Gastrocnemius medialis (tissue), 4 donors: ENCODE measurements around the gene FRMD3. TPM values are rescaled to one million over a fixed set of nuclear protein-coding genes. Genes with fewer than 3 reads are reported as not detected.

Experiments used
- ATAC-seq, 2 donors: fragments of 150-250 bp; one replicate each; pipeline ENCODE4 v1.9.1; 2016
- DNase-seq, 2 donors: peaks; one replicate each; pipeline ENCODE4 v3.0.0-alpha.2; 2019
- H3K27ac ChIP-seq, 4 donors: fragments of 200-600 bp; sonication (generic); 1 replicate in 1 of 4; 2 replicates in 3 of 4; pipeline ENCODE4 v1.5.1; 2016 to 2018; ENCODE audit warnings: mild to moderate bottlenecking in 2 of 4, moderate library complexity in 1 of 4
- H3K27me3 ChIP-seq, 3 donors: fragments of 200-600 bp; sonication (generic) in 2 of 3; 1 replicate in 1 of 3; 2 replicates in 2 of 3; pipeline versions ENCODE4 v1.5.1 to v1.6.0; 2016 to 2019; ENCODE audit warnings: mild to moderate bottlenecking in 1 of 3, moderate library complexity in 1 of 3
- H3K36me3 ChIP-seq, 2 donors: fragments of 200-600 bp; sonication (generic) in 1 of 2; one replicate each; pipeline ENCODE4 v1.5.1; 2017 to 2018
- H3K4me1 ChIP-seq, 2 donors: fragments of 200-600 bp; sonication (generic) in 1 of 2; one replicate each; pipeline ENCODE4 v1.5.1; 2016 to 2017; ENCODE audit warnings: mild to moderate bottlenecking in 2 of 2
- H3K4me3 ChIP-seq, 4 donors: fragments of 200-600 bp; sonication (generic) in 3 of 4; 1 replicate in 1 of 4; 2 replicates in 3 of 4; pipeline ENCODE4 v1.5.1; 2016 to 2019; ENCODE audit warnings: mild to moderate bottlenecking in 2 of 4
- H3K9me3 ChIP-seq, 3 donors: fragments of 200-600 bp; sonication (generic) in 2 of 3; 1 replicate in 1 of 3; 2 replicates in 2 of 3; pipeline ENCODE4 v1.5.1; 2016 to 2019
- POLR2A ChIP-seq, 2 donors: fragments of 450-650 bp; IDR thresholded peaks; one replicate each; pipeline ENCODE4 v1.6.1; 2017; ENCODE audit warnings: antibody characterized with exemption in 2 of 2, mild to moderate bottlenecking in 2 of 2, moderate library complexity in 2 of 2
- in situ Hi-C, 4 donors: fragments of 200-750 bp; cut with MboI; loops; one replicate each; pipeline versions ENCODE4 v1.15.0 to v1.8.0; 2017; ENCODE audit warnings: low sequenced_read_pairs in 4 of 4
- intact Hi-C: fragments of 100-400 bp; cut with DNase I; formaldehyde crosslinking; loops from one replicate; pipeline ENCODE4 v1.15.1; 2023; ENCODE audit warnings: low total_unique reads
- total RNA-seq, 4 donors: library from RNA; depleted of rRNA; stranded (reverse); fragments of >200 nt; gene quantifications; one replicate each; pipeline versions ENCODE4 v1.1.0 to v1.2.3, GENCODE V29; 2016
- TF ChIP-seq, protein P1 (sequence below), 5 experiments: fragments of 450-650 bp in 3 of 5; fragments of 200-600 bp in 2 of 5; sonication (generic) in 2 of 5; IDR thresholded peaks in 4 of 5; conservative IDR thresholded peaks in 1 of 5; 1 replicate in 4 of 5; 2 replicates in 1 of 5; pipeline ENCODE4 v1.5.1; 2016 to 2019; ENCODE audit warnings: antibody characterized with exemption in 5 of 5, mild to moderate bottlenecking in 3 of 5, moderate library complexity in 3 of 5

The FRMD3 gene
- total RNA-seq, 4 donors from 2014 or later = 62.3 to 120 (median 94.6) TPM

- TF ChIP-seq, protein P1, sequence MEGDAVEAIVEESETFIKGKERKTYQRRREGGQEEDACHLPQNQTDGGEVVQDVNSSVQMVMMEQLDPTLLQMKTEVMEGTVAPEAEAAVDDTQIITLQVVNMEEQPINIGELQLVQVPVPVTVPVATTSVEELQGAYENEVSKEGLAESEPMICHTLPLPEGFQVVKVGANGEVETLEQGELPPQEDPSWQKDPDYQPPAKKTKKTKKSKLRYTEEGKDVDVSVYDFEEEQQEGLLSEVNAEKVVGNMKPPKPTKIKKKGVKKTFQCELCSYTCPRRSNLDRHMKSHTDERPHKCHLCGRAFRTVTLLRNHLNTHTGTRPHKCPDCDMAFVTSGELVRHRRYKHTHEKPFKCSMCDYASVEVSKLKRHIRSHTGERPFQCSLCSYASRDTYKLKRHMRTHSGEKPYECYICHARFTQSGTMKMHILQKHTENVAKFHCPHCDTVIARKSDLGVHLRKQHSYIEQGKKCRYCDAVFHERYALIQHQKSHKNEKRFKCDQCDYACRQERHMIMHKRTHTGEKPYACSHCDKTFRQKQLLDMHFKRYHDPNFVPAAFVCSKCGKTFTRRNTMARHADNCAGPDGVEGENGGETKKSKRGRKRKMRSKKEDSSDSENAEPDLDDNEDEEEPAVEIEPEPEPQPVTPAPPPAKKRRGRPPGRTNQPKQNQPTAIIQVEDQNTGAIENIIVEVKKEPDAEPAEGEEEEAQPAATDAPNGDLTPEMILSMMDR (IDR thresholded peaks at IDR 0.05 in 4 of 5, conservative IDR thresholded peaks at IDR 0.05 in 1 of 5) = no peak
- no peak for TF ChIP-seq POLR2A (IDR thresholded peaks at IDR 0.05)
- Histone ChIP-seq H3K27ac (peak overlapping the region in 1 of 4 donors; percentile 17), H3K4me3 (no peak overlapping the region), H3K27me3 (no peaks in the 10 kb centered on the region), H3K4me1 (peaks cover 21 to 32% of the 10 kb centered on the region in 2 donors), H3K9me3 (no peaks in the 10 kb centered on the region), H3K36me3 (peaks cover 0 to 13% of the 10 kb centered on the region in 2 donors)
- intact Hi-C loops (no loop called here), in situ Hi-C loops (no loop called here)
- no peak for DNase-seq
- ATAC-seq = no peak
Observed at GRCh38 chr9:83239747-83240146, 298.5 kb downstream of the FRMD3 start.

DNA sequence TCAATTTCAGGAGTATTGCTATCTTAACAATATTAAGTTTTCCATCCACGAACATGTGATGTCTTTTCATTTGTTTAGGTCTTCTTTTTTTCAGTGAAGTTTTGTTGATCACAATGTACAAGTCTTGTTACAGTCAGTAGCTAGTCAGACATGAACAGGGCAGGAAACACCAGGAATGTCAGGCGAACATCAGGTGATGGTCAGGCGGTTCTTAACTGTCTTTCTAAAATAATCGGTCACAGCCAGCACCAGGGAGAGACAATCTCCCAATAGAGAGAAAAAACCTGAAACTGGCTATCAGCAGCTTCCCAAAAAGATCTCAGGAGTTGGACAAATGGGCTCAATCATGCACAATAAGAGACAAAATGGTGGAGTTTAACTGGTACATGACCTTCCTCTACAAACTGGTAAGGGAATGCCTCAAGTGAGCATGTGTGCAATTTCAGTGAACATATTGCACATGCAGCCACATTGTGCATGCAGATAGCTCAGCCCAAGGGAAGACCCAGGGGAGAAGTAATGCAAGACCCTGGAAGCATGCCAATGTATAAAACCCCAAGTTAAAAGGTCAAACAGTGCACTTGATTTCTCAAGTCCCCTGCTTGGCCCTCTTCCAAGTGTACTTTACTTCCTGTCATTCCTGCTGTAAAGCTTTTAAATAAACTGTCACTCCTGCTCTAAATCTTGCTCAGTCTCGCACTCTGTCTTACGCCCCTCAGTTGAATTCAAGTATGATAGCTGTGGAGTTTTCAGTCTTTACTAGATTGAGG, 299.1 kb downstream of the FRMD3 start:
- H3K4me1 ChIP-seq = peaks cover 21 to 34% of the 10 kb centered on the region in 2 donors
- peak in 1 of 2 donors; percentile 21 for DNase-seq
- no peaks in the 10 kb centered on the region for H3K9me3 ChIP-seq
- ATAC-seq = no peak
- in situ Hi-C loops = no loop called here
- TF ChIP-seq, protein P1 (IDR thresholded peaks at IDR 0.05 in 4 of 5, conservative IDR thresholded peaks at IDR 0.05 in 1 of 5) = no peak
- TF ChIP-seq POLR2A (IDR thresholded peaks at IDR 0.05) = no peak
- H3K27ac ChIP-seq = peak overlapping the region in 1 of 4 donors; percentile 17
- H3K36me3 ChIP-seq = peaks cover 0 to 13% of the 10 kb centered on the region in 2 donors
- H3K27me3 ChIP-seq = no peaks in the 10 kb centered on the region
- intact Hi-C loops = no loop called here
- no peak overlapping the region for H3K4me3 ChIP-seq

GRCh38 chr9:83236029-83236696, 302.0 kb downstream of the FRMD3 start:
- H3K9me3 ChIP-seq = no peaks in the 10 kb centered on the region
- ATAC-seq = peak; percentile 86 to 88
- no peaks in the 10 kb centered on the region for H3K36me3 ChIP-seq
- H3K27ac ChIP-seq = peak overlapping the region in 2 of 4 donors; percentile 26 to 57
- DNase-seq = no peak
- H3K4me1 ChIP-seq = peaks cover 21 to 42% of the 10 kb centered on the region in 2 donors
- TF ChIP-seq, protein P1 (IDR thresholded peaks at IDR 0.05 in 4 of 5, conservative IDR thresholded peaks at IDR 0.05 in 1 of 5) = no peak
- intact Hi-C loops = no loop called here
- no peaks in the 10 kb centered on the region for H3K27me3 ChIP-seq
- in situ Hi-C loops = no loop called here
- no peak overlapping the region for H3K4me3 ChIP-seq

DNA sequence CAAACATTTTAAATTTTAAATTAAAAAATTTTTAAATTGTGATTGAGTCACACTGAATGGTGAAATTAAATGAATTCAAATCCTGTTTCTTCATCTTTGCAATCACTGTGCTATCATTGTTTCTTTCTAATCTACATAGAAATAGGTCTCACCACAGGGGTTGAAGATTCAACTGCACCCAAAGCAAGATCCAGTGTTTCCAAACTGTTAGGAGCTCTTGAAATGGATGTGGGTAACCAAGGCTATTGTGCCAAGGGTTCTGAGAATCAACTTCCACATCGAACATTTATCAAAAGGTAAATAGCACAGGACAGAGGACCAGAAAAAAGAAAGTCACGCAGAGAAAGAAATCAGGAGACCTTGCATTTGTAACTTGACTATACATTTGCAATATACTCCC, 302.7 kb downstream of the FRMD3 start:
- H3K27ac ChIP-seq = peak overlapping the region in 2 of 4 donors; percentile 26 to 57
- no peak overlapping the region for H3K4me3 ChIP-seq
- ATAC-seq (no peak), DNase-seq (no peak)
- intact Hi-C loops = no loop called here
- H3K4me1 ChIP-seq = peaks cover 23 to 43% of the 10 kb centered on the region in 2 donors
- H3K9me3 ChIP-seq = no peaks in the 10 kb centered on the region
- in situ Hi-C loops = no loop called here
- H3K27me3 ChIP-seq = no peaks in the 10 kb centered on the region
- TF ChIP-seq, protein P1 (IDR thresholded peaks at IDR 0.05 in 4 of 5, conservative IDR thresholded peaks at IDR 0.05 in 1 of 5) = no peak
- no peak for TF ChIP-seq POLR2A (IDR thresholded peaks at IDR 0.05)
- H3K36me3 ChIP-seq = no peaks in the 10 kb centered on the region
